HCT116 (cell line): ENCODE measurements around the gene USP15. TPM values are rescaled to one million over a fixed set of nuclear protein-coding genes. Genes with fewer than 3 reads are reported as not detected.

Experiments used
- ATAC-seq: fragments of 200-7000 bp; cut with Tn5 transposase; 2 replicates; pipeline ENCODE4 v1.9.1; 2020; ENCODE audit warnings: mild to moderate bottlenecking, moderate library complexity
- BruUV-seq: library from RNA; stranded (reverse); fragments of 400-500 nt; replicated peaks from 2 replicates; lab custom pipeline; 2021; lab: Mats Ljungman, UMichigan
- CTCF ChIA-PET: fragments of 300-600 bp; sonication (Branson Sonifier 250); formaldehyde crosslinking; loops from one replicate; lab custom pipeline; 2021; ENCODE audit warnings: antibody characterized with exemption; lab: Charles Lee
- POLR2A ChIA-PET: fragments of 300-600, 350-600 bp; sonication (Branson Sonifier 250); formaldehyde crosslinking; loops from one replicate; lab custom pipeline; 2021; ENCODE audit warnings: antibody characterized with exemption; lab: Charles Lee
- RAD21 ChIA-PET, 2 experiments: fragments of 300-600 bp; sonication (Branson Sonifier 250); formaldehyde crosslinking; loops; one replicate each; lab custom pipeline; 2023; ENCODE audit warnings: low total read pairs in 2 of 2; ENCODE audit not compliant: uncharacterized antibody in 2 of 2, unreplicated experiment in 2 of 2, low non-redundant PET in 1 of 2; lab: Charles Lee
- DNase-seq: peaks from one replicate; pipeline ENCODE4 v3.0.0-alpha.2; 2010; ENCODE audit warnings: low read depth, low spot score
- H2AFZ ChIP-seq: fragments of 200-600 bp; shearing (Covaris generic), sonication (generic); 2 replicates; pipeline ENCODE4 v1.6.1; 2017; ENCODE audit warnings: low read depth, mixed run types, mixed read lengths, antibody characterized with exemption, low read length; ENCODE audit not compliant: poor library complexity, severe bottlenecking
- H3K27ac ChIP-seq: 2 replicates; pipeline ENCODE4 v1.5.1; 2012; ENCODE audit warnings: low read depth, low read length
- H3K27me3 ChIP-seq: fragments of 200-600 bp; sonication (generic); 2 replicates; pipeline ENCODE4 v1.6.1; 2016; ENCODE audit warnings: mixed run types, low read length, mixed read lengths; ENCODE audit not compliant: insufficient read depth
- H3K36me3 ChIP-seq, 2 experiments: fragments of 200-500 bp in 1 of 2; fragments of 200-600 bp in 1 of 2; sonication (Bioruptor generic) in 1 of 2; sonication (generic) in 1 of 2; 2 replicates each; pipeline versions ENCODE4 v1.5.1 to v1.6.1; 2014 to 2016; ENCODE audit warnings: low read length in 2 of 2, inconsistent platforms in 1 of 2, mixed read lengths in 1 of 2, mixed run types in 1 of 2; ENCODE audit not compliant: insufficient read depth in 2 of 2, control insufficient read depth in 1 of 2
- H3K4me1 ChIP-seq, 2 experiments: fragments of 200-600 bp in 1 of 2; sonication (generic) in 1 of 2; 2 replicates each; pipeline versions ENCODE4 v1.5.1 to v1.6.1; 2012 to 2017; ENCODE audit warnings: low read length in 2 of 2, inconsistent platforms in 1 of 2, mild to moderate bottlenecking in 1 of 2, mixed read lengths in 1 of 2, mixed run types in 1 of 2, moderate library complexity in 1 of 2; ENCODE audit not compliant: insufficient read depth in 2 of 2, control insufficient read depth in 1 of 2
- H3K4me2 ChIP-seq: fragments of 200-600 bp; sonication (generic); 2 replicates; pipeline ENCODE4 v1.6.1; 2017; ENCODE audit warnings: mixed run types, low read length, mixed read lengths
- H3K4me3 ChIP-seq, 2 experiments: fragments of 200-600 bp in 1 of 2; sonication (generic) in 1 of 2; replicated peaks in 1 of 2; 2 replicates each; pipeline ENCODE4 v1.5.1; 2011 to 2016; ENCODE audit warnings: low read length in 2 of 2, control low read depth in 1 of 2, low read depth in 1 of 2, mild to moderate bottlenecking in 1 of 2, mixed read lengths in 1 of 2, mixed run types in 1 of 2
- H3K79me2 ChIP-seq: fragments of 200-600 bp; sonication (generic); 2 replicates; pipeline ENCODE4 v1.6.1; 2017; ENCODE audit warnings: mild to moderate bottlenecking, mixed run types, low read length, moderate library complexity, mixed read lengths; ENCODE audit not compliant: insufficient read depth
- H3K9ac ChIP-seq: fragments of 200-600 bp; sonication (generic); 2 replicates; pipeline ENCODE4 v1.6.1; 2016; ENCODE audit warnings: low read length, mixed read lengths
- H3K9me2 ChIP-seq: fragments of 200-600 bp; sonication (generic), shearing (Covaris generic); 2 replicates; pipeline ENCODE4 v1.6.1; 2017; ENCODE audit warnings: mixed run types, mild to moderate bottlenecking, moderate library complexity; ENCODE audit not compliant: insufficient read depth
- H3K9me3 ChIP-seq, 2 experiments: fragments of 200-500 bp in 1 of 2; fragments of 200-600 bp in 1 of 2; sonication (Bioruptor generic) in 1 of 2; sonication (generic) in 1 of 2; 2 replicates each; pipeline ENCODE4 v1.6.1; 2014 to 2017; ENCODE audit warnings: low read length in 2 of 2, mixed read lengths in 2 of 2, inconsistent platforms in 1 of 2, low read depth in 1 of 2, mild to moderate bottlenecking in 1 of 2, mixed run types in 1 of 2, moderate library complexity in 1 of 2; ENCODE audit not compliant: control insufficient read depth in 1 of 2, insufficient read depth in 1 of 2
- H4K20me1 ChIP-seq: fragments of 200-600 bp; sonication (generic), shearing (Covaris generic); 2 replicates; pipeline ENCODE4 v1.6.1; 2017; ENCODE audit warnings: mixed run types, mild to moderate bottlenecking, moderate library complexity; ENCODE audit not compliant: insufficient read depth
- ATF3 ChIP-seq: IDR thresholded peaks from 2 replicates; pipeline ENCODE4 v1.6.1; 2012
- CBX3 ChIP-seq: IDR thresholded peaks from 2 replicates; pipeline ENCODE4 v1.6.1; 2012; ENCODE audit warnings: low read depth
- EGR1 ChIP-seq: IDR thresholded peaks from 2 replicates; pipeline ENCODE4 v1.6.1; 2012; ENCODE audit warnings: low read depth
- ELF1 ChIP-seq: IDR thresholded peaks from 2 replicates; pipeline ENCODE4 v1.6.1; 2012; ENCODE audit warnings: low read depth, borderline replicate concordance
- EZH2 ChIP-seq: fragments of 200-600 bp; sonication (generic); IDR thresholded peaks from 2 replicates; pipeline ENCODE4 v1.6.1; 2017; ENCODE audit warnings: antibody characterized with exemption, mixed run types
- POLR2A ChIP-seq: IDR thresholded peaks from 2 replicates; pipeline ENCODE4 v1.7.0; 2011; ENCODE audit warnings: borderline replicate concordance; ENCODE audit not compliant: insufficient read depth, insufficient read length; ENCODE audit errors: extremely low read depth
- REST ChIP-seq: IDR thresholded peaks from 2 replicates; pipeline ENCODE4 v1.6.1; 2012; ENCODE audit warnings: low read depth
- SP1 ChIP-seq: IDR thresholded peaks from 2 replicates; pipeline ENCODE4 v1.6.1; 2012; ENCODE audit warnings: low read depth
- YY1 ChIP-seq: IDR thresholded peaks from 2 replicates; pipeline ENCODE4 v1.6.1; 2011; ENCODE audit warnings: low read length, low read depth, moderate library complexity, mild to moderate bottlenecking; ENCODE audit not compliant: insufficient replicate concordance; ENCODE audit errors: extremely low read depth
- ZFX ChIP-seq: fragments of 450-650 bp; IDR thresholded peaks from 2 replicates; pipeline ENCODE4 v1.6.1; 2017
- intact Hi-C: fragments of 100-400 bp; cut with micrococcal nuclease; formaldehyde crosslinking; loops from 2 replicates; pipeline ENCODE4 v1.10.0; 2022
- total RNA-seq: library from RNA; stranded (reverse); gene quantifications from one replicate; pipeline ENCODE4 v1.2.1, GENCODE V29; 2021; ENCODE audit not compliant: unreplicated experiment

USP15 gene
- total RNA-seq, 1 experiment from 2014 or later = 49.5 TPM

GRCh38 chr12:62375603-62376002 lies 115.4 kb downstream of the USP15 start (continued):
- no peak for TF ChIP-seq REST
- TF ChIP-seq SP1 = no peak
- no peak for TF ChIP-seq ATF3
- no peak for TF ChIP-seq POLR2A
- TF ChIP-seq YY1 = no peak
- no peak for TF ChIP-seq EGR1
- no peak for TF ChIP-seq EZH2
- TF ChIP-seq ZFX = no peak
- TF ChIP-seq ELF1 = no peak
- TF ChIP-seq CBX3 = no peak

- no peaks in the 10 kb centered on the region for H3K79me2 ChIP-seq
- no peak overlapping the region for H2AFZ ChIP-seq
- ChIA-PET RAD21 (no interaction called here), POLR2A (no interaction called here), CTCF (no interaction called here)
- no peak for ATAC-seq
- DNase-seq = no peak
- no peaks in the 10 kb centered on the region for H3K27me3 ChIP-seq
- H3K27ac ChIP-seq = no peak overlapping the region
- no peak overlapping the region for H3K4me2 ChIP-seq
- intact Hi-C loops = no loop called here
- no peaks in the 10 kb centered on the region for H3K36me3 ChIP-seq
- H4K20me1 ChIP-seq = no peaks in the 10 kb centered on the region
- H3K4me1 ChIP-seq = no peaks in the 10 kb centered on the region
- H3K9ac ChIP-seq = no peak overlapping the region
- TF ChIP-seq REST = no peak
- no peaks in the 10 kb centered on the region for H3K9me2 ChIP-seq
- H3K9me3 ChIP-seq = no peaks in the 10 kb centered on the region
- no TSS peak for BruUV-seq
- H3K4me3 ChIP-seq = no peak overlapping the region
Measured at GRCh38 chr12:62379026-62379722, 119.0 kb downstream of the USP15 start.
